Endodermal cell (in vitro differentiated cells): Measurements from ENCODE around the gene NFAT5. TPM values are rescaled to one million over a fixed set of nuclear protein-coding genes. Genes with fewer than 3 reads are reported as not detected.

Experiments used
- DNase-seq: peaks from one replicate; pipeline ENCODE4 v3.0.0-alpha.2; 2017
- H3K27ac ChIP-seq: 2 replicates; pipeline ENCODE4 v1.5.1; 2013; ENCODE audit warnings: mild to moderate bottlenecking, low read depth, low read length, moderate library complexity
- H3K27me3 ChIP-seq: 2 replicates; pipeline ENCODE4 v1.6.1; 2013; ENCODE audit warnings: mild to moderate bottlenecking, low read length, moderate library complexity; ENCODE audit not compliant: insufficient read depth, control insufficient read depth, poor library complexity, severe bottlenecking
- H3K36me3 ChIP-seq: 2 replicates; pipeline ENCODE4 v1.7.0; 2013; ENCODE audit warnings: mild to moderate bottlenecking, low read length, moderate library complexity; ENCODE audit not compliant: control insufficient read depth, insufficient read depth
- H3K4me1 ChIP-seq: one replicate; pipeline ENCODE4 v1.7.0; 2013; ENCODE audit warnings: low read length; ENCODE audit not compliant: control insufficient read depth, insufficient read depth
- H3K4me3 ChIP-seq: 2 replicates; pipeline ENCODE4 v1.5.1; 2013; ENCODE audit warnings: mild to moderate bottlenecking, low read length, moderate library complexity
- H3K9ac ChIP-seq: 2 replicates; pipeline ENCODE4 v1.6.1; 2013; ENCODE audit warnings: mild to moderate bottlenecking, low read length, moderate library complexity; ENCODE audit not compliant: poor library complexity, severe bottlenecking; ENCODE audit errors: extremely low read depth
- H3K9me3 ChIP-seq: 2 replicates; pipeline ENCODE4 v1.6.1; 2013; ENCODE audit warnings: mild to moderate bottlenecking, low read length, moderate library complexity; ENCODE audit not compliant: control insufficient read depth
- H3K27ac Mint-ChIP-seq: 2 replicates; pipeline ENCODE4 v1.8.0; 2020; ENCODE audit warnings: mixed read lengths
- H3K27me3 Mint-ChIP-seq: 2 replicates; pipeline ENCODE4 v1.8.0; 2021; ENCODE audit warnings: mild to moderate bottlenecking, mixed read lengths; ENCODE audit not compliant: insufficient read depth
- H3K36me3 Mint-ChIP-seq: 2 replicates; pipeline ENCODE4 v1.8.0; 2020; ENCODE audit warnings: low read depth, mixed read lengths
- H3K4me1 Mint-ChIP-seq: 2 replicates; pipeline ENCODE4 v1.8.0; 2020; ENCODE audit warnings: mixed read lengths
- H3K4me3 Mint-ChIP-seq: 2 replicates; pipeline ENCODE4 v1.8.0; 2020; ENCODE audit warnings: mild to moderate bottlenecking, moderate library complexity, mixed read lengths
- H3K9me3 Mint-ChIP-seq: 2 replicates; pipeline ENCODE4 v1.8.0; 2020; ENCODE audit warnings: mild to moderate bottlenecking, mixed read lengths
- CTCF ChIP-seq: fragments of 200-600 bp; sonication (generic); conservative IDR thresholded peaks from 2 replicates; pipeline ENCODE4 v1.5.0; 2021; ENCODE audit warnings: antibody characterized with exemption, mild to moderate bottlenecking
- WGBS, 2 experiments: methylation state at CpG; one replicate each; pipeline versions ENCODE4 v1.1.5 to v1.1.7; 2013; ENCODE audit warnings: missing lambda C conversion rate in 2 of 2, mixed read lengths in 1 of 2; ENCODE audit not compliant: insufficient coverage in 1 of 2, insufficient read length in 1 of 2; 5-methylcytosine and 5-hydroxymethylcytosine counted together
- total RNA-seq, 2 donors: library from RNA; stranded (reverse); fragmentation: NEBNext Ultra II Directional in 1 of 2; extraction: Animal tissue kit (Norgen Biotek cat#: 25700) in 1 of 2; gene quantifications; 2 replicates in 1 of 2; 3 replicates in 1 of 2; pipeline ENCODE4 v1.2.1, GENCODE V29; 2021

Gene NFAT5
- total RNA-seq, 2 donors from 2014 or later: 38.8 to 40.3 TPM

DNA sequence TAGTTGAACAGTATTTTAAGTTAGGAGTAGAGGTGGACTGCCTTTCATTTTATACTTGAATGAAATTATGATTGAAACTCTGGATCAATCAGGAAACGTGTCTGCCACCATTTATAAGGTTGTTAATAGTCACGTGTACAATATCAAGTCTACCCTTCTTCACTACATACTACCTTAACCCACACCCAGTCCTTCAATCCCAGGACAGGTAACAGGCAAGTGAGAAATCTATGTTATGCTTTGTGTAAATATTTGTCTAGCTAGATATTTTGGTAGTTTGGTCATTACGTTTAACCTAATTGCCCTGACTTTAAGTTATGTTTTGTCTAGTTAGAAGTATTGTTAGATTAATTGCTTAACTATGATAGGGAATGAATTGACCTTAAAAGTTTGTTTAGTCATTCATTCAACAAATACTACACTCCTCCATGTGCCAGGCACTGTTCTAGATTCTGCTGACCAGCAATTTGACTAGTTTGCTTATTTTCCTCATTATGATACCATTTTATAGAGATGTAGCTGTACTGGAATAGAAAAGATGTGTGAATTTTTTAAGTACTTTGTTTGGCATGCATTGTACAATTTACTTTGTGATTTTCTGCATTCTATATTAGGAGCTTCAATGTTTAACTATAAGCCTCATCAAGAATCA, 88.6 kb downstream of the NFAT5 start:
- Mint-ChIP-seq H3K27ac (no peak overlapping the region), H3K4me3 (no peak overlapping the region)
- no peak for DNase-seq

GRCh38 chr16:69660166-69660565, 94.4 kb downstream of the NFAT5 start:
- H3K4me1 ChIP-seq: no peaks in the 10 kb centered on the region
- no peak overlapping the region for H3K4me3 ChIP-seq
- H3K36me3 ChIP-seq: peaks cover 57% of the 10 kb centered on the region
- DNase-seq: no peak
- WGBS, 2 experiments: 96 to 98% methylated on average over 4 of the region's 4 CpGs
- H3K27me3 ChIP-seq: no peaks in the 10 kb centered on the region
- H3K9ac ChIP-seq: no peak overlapping the region
- Mint-ChIP-seq H3K4me3 (no peak overlapping the region), H3K9me3 (peaks cover 3% of the 10 kb centered on the region), H3K27me3 (no peaks in the 10 kb centered on the region), H3K36me3 (peaks cover 54% of the 10 kb centered on the region), H3K4me1 (no peaks in the 10 kb centered on the region), H3K27ac (no peak overlapping the region)
- no peak overlapping the region for H3K27ac ChIP-seq
- TF ChIP-seq CTCF: no peak
- H3K9me3 ChIP-seq: no peaks in the 10 kb centered on the region

More for the DNA sequence above, 88.6 kb downstream of the NFAT5 start:
- Histone ChIP-seq H3K4me1 (no peaks in the 10 kb centered on the region), H3K36me3 (peaks cover 71% of the 10 kb centered on the region), H3K27me3 (no peaks in the 10 kb centered on the region), H3K9me3 (no peaks in the 10 kb centered on the region), H3K9ac (no peak overlapping the region), H3K4me3 (no peak overlapping the region), H3K27ac (no peak overlapping the region)
- Mint-ChIP-seq H3K36me3 (peaks cover 45% of the 10 kb centered on the region), H3K4me1 (no peaks in the 10 kb centered on the region), H3K27me3 (no peaks in the 10 kb centered on the region), H3K9me3 (no peaks in the 10 kb centered on the region)
- no peak for TF ChIP-seq CTCF
- WGBS, 2 experiments: 97 to 100% methylated on average over 1 to 3 of the region's 3 CpGs

GRCh38 chr16:69662901-69663300, 97.1 kb downstream of the NFAT5 start:
- Histone ChIP-seq H3K9me3 (no peaks in the 10 kb centered on the region), H3K27me3 (no peaks in the 10 kb centered on the region), H3K4me3 (no peak overlapping the region), H3K36me3 (peaks cover 40% of the 10 kb centered on the region), H3K27ac (no peak overlapping the region), H3K4me1 (no peaks in the 10 kb centered on the region), H3K9ac (no peak overlapping the region)
- TF ChIP-seq CTCF: no peak
- peaks cover 47% of the 10 kb centered on the region for H3K36me3 Mint-ChIP-seq
- WGBS, 2 experiments: 96 to 100% methylated on average over 1 of the region's 1 CpG
- no peak overlapping the region for H3K4me3 Mint-ChIP-seq
- peaks cover 5% of the 10 kb centered on the region for H3K9me3 Mint-ChIP-seq
- H3K27ac Mint-ChIP-seq: no peak overlapping the region
- H3K4me1 Mint-ChIP-seq: no peaks in the 10 kb centered on the region
- H3K27me3 Mint-ChIP-seq: no peaks in the 10 kb centered on the region
- no peak for DNase-seq
